Measurements from ENCODE around the gene TULP4. TPM values are rescaled to one million over a fixed set of nuclear protein-coding genes. Genes with fewer than 3 reads are reported as not detected.
"Not testable (repeated sequence)": the region's sequence is repeated elsewhere in the genome, so short reads cannot be mapped to it uniquely, and the experiment has no call there.

TULP4 gene
- total RNA-seq, 1 experiment from 2014 or later, result 85.0 TPM

- in situ Hi-C loops (cut with HindIII; ENCODE audit: low pct_unique_long_range_greater_than_20kb, low sequenced_read_pairs), result no loop called here
- DNase-seq (ENCODE audit: low read depth, low spot score), result no peak
These were observed 3.8 kb downstream of the TULP4 start for GRCh38 chr6:158316022-158316421.

- DNase-seq (ENCODE audit: low read depth, low spot score), result no peak
These were observed 9.7 kb downstream of the TULP4 start for GRCh38 chr6:158321960-158322359.

GRCh38 chr6:158322400-158322723, 10.1 kb downstream of the TULP4 start:
- DNase-seq (ENCODE audit: low read depth, low spot score), result no peak
- in situ Hi-C loops (cut with HindIII; ENCODE audit: low pct_unique_long_range_greater_than_20kb, low sequenced_read_pairs), result no loop called here

More at GRCh38 chr6:158321960-158322359, 9.7 kb downstream of the TULP4 start:
- in situ Hi-C loops (cut with HindIII; ENCODE audit: low pct_unique_long_range_greater_than_20kb, low sequenced_read_pairs), result no loop called here

GRCh38 chr6:158322724-158323560, 10.7 kb downstream of the TULP4 start:
- in situ Hi-C loops (cut with HindIII; ENCODE audit: low pct_unique_long_range_greater_than_20kb, low sequenced_read_pairs), result no loop called here
- no peak for DNase-seq (ENCODE audit: low read depth, low spot score)

GRCh38 chr6:158323561-158323958, 11.3 kb downstream of the TULP4 start:
- DNase-seq (ENCODE audit: low read depth, low spot score), result no peak

GRCh38 chr6:158324136-158324535, 11.9 kb downstream of the TULP4 start:
- DNase-seq (ENCODE audit: low read depth, low spot score), result no peak
- in situ Hi-C loops (cut with HindIII; ENCODE audit: low pct_unique_long_range_greater_than_20kb, low sequenced_read_pairs), result no loop called here

More at GRCh38 chr6:158323561-158323958, 11.3 kb downstream of the TULP4 start:
- in situ Hi-C loops (cut with HindIII; ENCODE audit: low pct_unique_long_range_greater_than_20kb, low sequenced_read_pairs), result no loop called here

- DNase-seq (ENCODE audit: low read depth, low spot score), result no peak
- in situ Hi-C loops (cut with HindIII; ENCODE audit: low pct_unique_long_range_greater_than_20kb, low sequenced_read_pairs), result no loop called here
These were observed 14.9 kb downstream of the TULP4 start for GRCh38 chr6:158327211-158327610.

GRCh38 chr6:158328952-158329351, 16.7 kb downstream of the TULP4 start:
- DNase-seq (ENCODE audit: low read depth, low spot score), result no peak
- in situ Hi-C loops (cut with HindIII; ENCODE audit: low pct_unique_long_range_greater_than_20kb, low sequenced_read_pairs), result no loop called here

- in situ Hi-C loops (cut with HindIII; ENCODE audit: low pct_unique_long_range_greater_than_20kb, low sequenced_read_pairs), result no loop called here
These were observed 17.3 kb downstream of the TULP4 start for GRCh38 chr6:158329531-158329930.

GRCh38 chr6:158330016-158330415, 17.8 kb downstream of the TULP4 start:
- in situ Hi-C loops (cut with HindIII; ENCODE audit: low pct_unique_long_range_greater_than_20kb, low sequenced_read_pairs), result no loop called here
- DNase-seq (ENCODE audit: low read depth, low spot score), result no peak

More at GRCh38 chr6:158329531-158329930, 17.3 kb downstream of the TULP4 start:
- DNase-seq (ENCODE audit: low read depth, low spot score), result no peak

GRCh38 chr6:158332237-158332636, 20.0 kb downstream of the TULP4 start:
- in situ Hi-C loops (cut with HindIII; ENCODE audit: low pct_unique_long_range_greater_than_20kb, low sequenced_read_pairs), result no loop called here
- no peak for DNase-seq (ENCODE audit: low read depth, low spot score)

- in situ Hi-C loops (cut with HindIII; ENCODE audit: low pct_unique_long_range_greater_than_20kb, low sequenced_read_pairs), result no loop called here
- no peak for DNase-seq (ENCODE audit: low read depth, low spot score)
These were observed 20.8 kb downstream of the TULP4 start for GRCh38 chr6:158333094-158333493.

- in situ Hi-C loops (cut with HindIII; ENCODE audit: low pct_unique_long_range_greater_than_20kb, low sequenced_read_pairs), result no loop called here
- DNase-seq (ENCODE audit: low read depth, low spot score), result no peak
These were observed 22.3 kb downstream of the TULP4 start for GRCh38 chr6:158334534-158334933.

GRCh38 chr6:158337332-158337731, 25.1 kb downstream of the TULP4 start:
- DNase-seq (ENCODE audit: low read depth, low spot score), result no peak
- in situ Hi-C loops (cut with HindIII; ENCODE audit: low pct_unique_long_range_greater_than_20kb, low sequenced_read_pairs), result no loop called here

GRCh38 chr6:158338311-158339112, 26.2 kb downstream of the TULP4 start:
- no peak for DNase-seq (ENCODE audit: low read depth, low spot score)
- in situ Hi-C loops (cut with HindIII; ENCODE audit: low pct_unique_long_range_greater_than_20kb, low sequenced_read_pairs), result no loop called here

GRCh38 chr6:158339197-158339596, 26.9 kb downstream of the TULP4 start:
- DNase-seq (ENCODE audit: low read depth, low spot score); in situ Hi-C loops (cut with HindIII; ENCODE audit: low pct_unique_long_range_greater_than_20kb, low sequenced_read_pairs): not testable (repeated sequence)

GRCh38 chr6:158340252-158340651, 28.0 kb downstream of the TULP4 start:
- in situ Hi-C loops (cut with HindIII; ENCODE audit: low pct_unique_long_range_greater_than_20kb, low sequenced_read_pairs), result no loop called here
- DNase-seq (ENCODE audit: low read depth, low spot score), result no peak

- in situ Hi-C loops (cut with HindIII; ENCODE audit: low pct_unique_long_range_greater_than_20kb, low sequenced_read_pairs), result no loop called here
- no peak for DNase-seq (ENCODE audit: low read depth, low spot score)
These were observed 32.3 kb downstream of the TULP4 start for GRCh38 chr6:158344534-158344933.

GRCh38 chr6:158345444-158345843, 33.2 kb downstream of the TULP4 start:
- in situ Hi-C loops (cut with HindIII; ENCODE audit: low pct_unique_long_range_greater_than_20kb, low sequenced_read_pairs), result not testable (repeated sequence)

More at GRCh38 chr6:158345444-158345843, 33.2 kb downstream of the TULP4 start:
- DNase-seq (ENCODE audit: low read depth, low spot score), result not testable (repeated sequence)
